ENCODE results near the gene ROR2. TPM values are rescaled to one million over a fixed set of nuclear protein-coding genes. Genes with fewer than 3 reads are reported as not detected.
"Not testable (repeated sequence)": the region's sequence is repeated elsewhere in the genome, so short reads cannot be mapped to it uniquely, and the experiment has no call there.

Gene ROR2
- polyA plus RNA-seq, 1 donor = 17.1 TPM

GRCh38 chr9:91678807-91679580 is 271.0 kb downstream of the ROR2 start:
- DNase-seq = no peak

GRCh38 chr9:91677822-91678436 is 272.1 kb downstream of the ROR2 start:
- DNase-seq = no peak

DNA sequence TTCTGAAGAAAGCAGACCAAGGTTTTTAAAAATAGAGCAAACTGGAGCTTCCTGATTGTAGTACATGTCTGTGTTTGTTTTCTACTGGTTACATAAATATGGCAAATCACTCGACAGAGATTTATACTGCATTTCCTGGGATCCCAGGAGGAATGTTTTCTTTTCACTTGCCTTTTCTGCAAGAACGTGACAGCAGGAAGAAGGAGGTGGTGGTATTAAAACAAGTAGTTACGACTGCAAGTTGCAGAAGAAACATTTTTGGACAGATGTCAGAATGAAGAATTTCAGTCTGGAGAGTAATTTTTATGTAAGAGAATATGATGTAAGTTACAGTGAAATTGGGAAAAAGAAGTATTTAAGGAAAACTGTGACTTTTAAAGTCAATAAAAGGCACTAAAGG is 272.7 kb downstream of the ROR2 start:
- DNase-seq = no peak

DNA sequence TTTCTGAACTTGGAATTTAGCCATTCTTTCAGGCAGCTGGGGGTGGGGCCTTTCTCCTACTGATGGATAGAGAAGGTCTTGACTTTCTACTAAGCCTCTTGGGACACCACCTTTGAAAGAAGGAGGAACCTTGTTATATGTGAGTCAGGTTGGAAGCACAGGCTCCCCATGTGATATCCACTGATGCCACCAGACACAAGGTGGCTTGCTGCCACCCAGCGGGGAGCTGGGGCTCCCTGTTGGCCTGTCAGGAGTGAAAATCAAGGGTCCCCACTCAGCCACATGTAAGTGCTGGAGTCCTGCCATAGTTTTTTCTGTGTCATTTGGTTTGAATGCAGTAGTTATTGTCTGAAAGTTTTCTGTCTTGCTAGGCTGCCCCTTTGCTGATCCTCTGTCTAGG is 274.0 kb downstream of the ROR2 start:
- no peak for DNase-seq

GRCh38 chr9:91664663-91665062 is 285.4 kb downstream of the ROR2 start:
- DNase-seq = no peak

- DNase-seq = no peak
These were observed 286.2 kb downstream of the ROR2 start for GRCh38 chr9:91663858-91664257.

- DNase-seq = no peak
These were observed 288.6 kb downstream of the ROR2 start for GRCh38 chr9:91661451-91661850.

DNA sequence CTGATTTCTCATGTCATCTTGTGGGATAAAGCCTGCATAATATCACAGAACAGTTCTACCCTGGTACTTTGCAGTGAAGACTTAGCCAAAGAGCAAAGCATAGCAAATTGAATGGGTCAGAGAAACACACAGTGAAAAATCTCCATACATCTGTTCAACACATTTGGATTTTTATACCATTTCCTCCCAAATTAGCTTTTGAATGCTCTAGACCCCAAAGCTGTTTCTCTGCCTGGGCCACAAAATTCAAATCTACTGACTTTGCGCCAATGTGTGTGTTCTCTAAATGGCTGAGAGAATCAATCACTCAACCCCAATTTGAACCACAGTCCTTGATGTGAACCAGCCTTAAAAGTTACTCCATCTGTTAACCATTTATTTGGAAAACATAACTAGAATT is 289.5 kb downstream of the ROR2 start:
- DNase-seq = no peak

DNA sequence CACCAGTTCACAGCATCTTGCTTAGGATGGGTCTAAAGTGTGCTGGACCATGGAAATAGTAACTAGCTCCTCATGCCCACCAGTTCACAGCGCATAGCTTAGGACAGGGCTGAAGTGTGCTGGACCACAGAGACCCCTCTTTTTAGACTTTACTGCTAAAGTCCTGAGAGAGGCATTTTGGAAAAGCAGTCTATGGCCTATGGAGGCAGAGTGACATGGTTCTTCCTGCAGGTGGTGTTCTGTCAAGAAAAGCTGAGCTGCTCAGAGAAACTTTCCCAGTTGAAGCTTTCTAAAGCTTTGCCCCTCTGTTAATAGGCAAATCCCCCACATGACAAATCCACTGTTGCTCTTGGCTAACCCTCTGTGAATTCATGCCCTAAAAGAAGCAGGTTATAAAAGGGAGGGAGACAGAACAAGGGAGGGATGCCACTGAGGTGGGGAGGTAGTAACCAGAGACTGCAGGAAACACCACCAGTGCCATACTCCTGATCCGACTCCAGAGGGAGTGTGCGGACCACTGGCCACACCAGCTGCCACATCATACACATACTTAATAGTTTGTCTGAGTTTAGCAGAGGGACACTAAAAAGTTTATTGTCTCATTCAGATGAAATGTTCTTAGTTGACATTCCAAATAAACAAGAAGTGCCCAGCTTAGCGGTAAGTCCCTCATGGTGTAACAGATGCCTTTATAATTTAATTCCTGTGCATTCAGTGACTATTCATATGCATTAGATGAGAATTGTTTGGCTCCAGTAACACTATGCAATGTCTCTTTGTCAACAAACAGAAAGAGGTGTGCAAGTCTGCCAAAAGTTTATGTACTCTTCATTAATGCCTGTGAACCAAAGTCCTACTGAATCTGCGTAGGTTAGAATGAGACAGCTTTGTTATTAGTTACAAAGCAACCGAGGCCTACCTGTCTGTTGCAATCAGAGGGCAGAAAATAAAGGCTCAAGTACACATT is 290.2 kb downstream of the ROR2 start:
- peak; percentile 25 for DNase-seq

GRCh38 chr9:91658513-91659105 is 291.4 kb downstream of the ROR2 start:
- DNase-seq = no peak

- DNase-seq = no peak
These were observed 292.5 kb downstream of the ROR2 start for GRCh38 chr9:91657501-91657900.

- no peak for DNase-seq
These were observed 294.4 kb downstream of the ROR2 start for GRCh38 chr9:91655658-91656057.

- no peak for DNase-seq
These were observed 294.8 kb downstream of the ROR2 start for GRCh38 chr9:91655215-91655614.

DNA sequence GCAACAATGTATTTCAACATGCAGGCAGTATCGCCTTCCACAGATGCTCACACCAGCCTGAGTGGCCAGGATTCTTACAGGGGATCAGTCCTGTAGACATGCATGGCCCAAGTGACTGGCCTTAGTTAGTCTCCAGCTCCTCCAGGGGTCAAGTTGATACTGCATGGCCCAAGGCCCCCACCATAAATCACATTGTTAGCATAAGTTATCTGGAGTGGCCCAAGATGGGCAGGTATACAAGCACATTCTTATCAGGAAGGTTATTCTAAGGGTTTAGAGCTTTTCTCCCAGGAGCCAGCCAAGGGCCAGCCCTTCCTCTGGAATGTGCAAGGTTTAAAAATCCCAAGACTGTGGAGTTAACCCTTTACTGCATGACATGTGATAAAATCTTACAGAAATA is 295.5 kb downstream of the ROR2 start:
- DNase-seq = no peak

DNA sequence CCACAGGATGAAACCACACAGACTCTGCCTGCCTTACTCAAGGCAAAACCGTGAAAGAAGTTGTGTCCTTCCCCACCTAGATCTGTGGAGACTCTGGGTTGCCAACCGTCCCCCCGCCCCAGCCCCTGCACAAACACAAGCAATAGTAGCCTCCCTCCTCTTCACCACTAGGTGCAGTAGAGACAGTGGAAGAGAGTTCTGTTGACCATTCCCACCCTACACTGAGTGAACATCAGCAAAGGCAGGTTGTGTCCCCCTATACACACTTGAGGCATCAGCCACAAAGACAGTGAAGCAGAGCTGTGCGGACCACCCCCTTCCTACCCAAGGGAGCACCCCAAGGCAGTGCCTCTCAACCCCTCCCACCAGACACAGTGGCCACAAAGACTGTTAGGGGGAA is 302.7 kb downstream of the ROR2 start:
- DNase-seq = no peak

- DNase-seq = no peak
These were observed 303.3 kb downstream of the ROR2 start for GRCh38 chr9:91646702-91647101.

DNA sequence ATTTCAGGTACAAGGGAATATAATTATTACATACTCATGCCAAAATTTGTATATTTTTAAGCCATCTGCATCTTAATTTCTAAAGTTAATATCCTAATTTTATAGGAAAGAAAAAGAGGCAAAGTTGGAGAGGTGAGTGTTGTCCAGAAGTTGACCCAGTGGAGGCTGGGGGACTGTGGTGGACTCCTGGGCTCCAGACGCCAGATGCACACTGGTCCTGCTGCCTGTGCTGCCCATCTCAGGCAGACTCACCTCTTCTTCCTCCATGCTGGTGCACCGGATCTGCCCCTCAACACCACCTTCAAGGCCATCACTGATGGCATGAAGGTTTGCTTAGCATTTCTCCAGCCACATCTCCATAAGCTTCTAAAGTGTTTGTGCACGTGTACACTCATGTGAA is 305.6 kb downstream of the ROR2 start:
- DNase-seq = no peak

DNA sequence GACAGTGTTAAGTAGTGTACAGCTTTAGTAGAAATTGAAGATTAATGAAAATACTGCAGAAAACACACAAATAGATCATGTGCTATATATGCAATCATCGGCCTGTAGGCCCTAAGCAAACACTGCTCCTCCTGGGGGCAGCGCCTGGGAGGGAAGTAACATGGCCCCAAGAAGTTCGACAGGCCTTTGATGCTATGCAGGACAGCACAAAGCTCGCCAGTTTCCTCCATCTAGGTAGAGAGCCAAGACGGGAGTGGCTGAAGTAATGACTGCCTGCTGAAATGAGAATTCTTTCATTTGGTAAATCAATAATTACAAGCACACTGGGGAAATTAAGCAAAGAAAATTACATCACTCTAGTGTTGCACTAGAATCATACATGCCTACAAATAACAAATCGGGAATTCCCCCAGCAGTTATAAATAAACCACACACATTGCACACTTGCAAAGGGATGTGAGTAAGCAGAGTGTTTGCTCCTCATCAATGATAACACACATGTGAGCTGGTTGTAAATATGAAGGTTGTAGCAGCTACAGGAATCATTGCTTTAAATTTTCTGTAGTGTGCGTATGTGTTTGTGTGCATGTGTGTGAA is 306.4 kb downstream of the ROR2 start:
- no peak for DNase-seq

GRCh38 chr9:91642771-91643170 is 307.3 kb downstream of the ROR2 start:
- DNase-seq = no peak

DNA sequence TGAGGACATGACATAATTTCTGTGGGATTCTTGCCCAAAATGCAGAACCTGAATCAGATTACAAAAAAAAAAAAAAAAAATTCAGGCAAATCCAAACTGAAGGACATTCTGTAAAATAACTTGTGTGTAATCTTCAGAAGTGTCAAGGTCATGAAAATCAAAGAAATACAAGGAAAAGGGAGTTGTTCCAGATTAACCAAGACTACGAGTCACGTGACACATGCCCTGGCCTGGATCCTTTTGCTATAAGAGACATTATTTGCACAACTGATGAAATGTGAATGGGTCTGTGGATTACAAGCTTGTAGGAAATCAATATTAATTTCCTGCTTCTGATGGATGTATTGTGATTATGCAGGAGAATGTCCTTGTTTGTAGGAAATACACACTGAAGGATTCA is 309.6 kb downstream of the ROR2 start:
- no peak for DNase-seq

DNA sequence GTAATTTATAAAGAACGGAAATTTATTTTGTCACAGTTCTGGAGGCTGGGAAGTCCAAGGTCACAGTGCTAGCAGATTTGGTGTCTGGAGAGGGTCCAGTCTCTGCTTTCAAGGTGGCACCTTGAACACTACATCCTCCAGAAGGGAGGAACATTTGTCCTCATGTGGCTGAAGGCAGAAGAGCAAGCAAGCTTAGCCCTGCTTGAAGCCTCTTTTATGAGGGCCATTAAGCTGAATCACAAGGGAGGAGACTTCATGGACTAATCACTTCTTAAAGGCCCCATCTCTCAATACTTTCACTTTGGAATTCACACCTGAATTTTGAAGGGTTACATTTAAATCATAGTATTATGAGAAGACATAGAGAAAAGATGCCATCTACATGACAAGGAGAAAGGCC is 311.0 kb downstream of the ROR2 start:
- no peak for DNase-seq

DNA sequence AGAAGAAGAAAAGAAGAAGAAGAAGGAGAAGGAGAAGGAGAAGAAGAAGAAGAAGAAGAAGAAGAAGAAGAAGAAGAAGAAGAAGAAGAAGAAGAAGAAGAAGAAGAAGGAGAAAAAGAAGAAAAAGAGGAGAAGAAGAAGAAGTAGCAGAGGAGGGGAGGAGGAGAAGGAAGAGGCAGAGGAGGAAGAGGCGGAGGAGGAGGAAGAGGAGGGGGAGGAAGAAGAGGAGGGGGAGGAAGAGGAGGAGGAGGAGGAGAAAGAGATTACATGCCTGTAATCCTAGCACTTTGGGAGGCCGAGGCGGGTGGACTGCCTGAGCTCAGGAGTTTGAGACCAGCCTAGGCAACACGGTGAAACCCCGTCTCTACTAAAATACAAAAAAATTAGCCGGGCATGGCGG is 315.2 kb downstream of the ROR2 start:
- not testable (repeated sequence) for DNase-seq
